Natural killer cell treated with Interleukin-12 subunit alpha and Interleukin-12 subunit beta and Interleukin-15 and Interleukin-18, amount 100 ng/mL, for 72 hours (primary cell): Measurements from ENCODE around the gene SLC43A2. TPM values are rescaled to one million over a fixed set of nuclear protein-coding genes. Genes with fewer than 3 reads are reported as not detected.

Experiments
- ATAC-seq, 2 donors: fragments of 150-1000 bp; cut with Tn5 transposase in 1 of 2; sonication (Bioruptor Pico), chemical (Tn5 transposase) in 1 of 2; 2 replicates each; pipeline ENCODE4 v1.10.0; 2021
- DNase-seq: peaks from one replicate; pipeline ENCODE4 v3.0.0; 2022; ENCODE audit warnings: low spot score
- H3K27ac Mint-ChIP-seq, 2 donors: 1 replicate in 1 of 2; 2 replicates in 1 of 2; pipeline ENCODE4 v1.8.0; 2022; ENCODE audit warnings: mixed read lengths in 2 of 2, mild to moderate bottlenecking in 1 of 2, moderate library complexity in 1 of 2
- H3K27me3 Mint-ChIP-seq, 2 donors: 1 replicate in 1 of 2; 2 replicates in 1 of 2; pipeline ENCODE4 v1.8.0; 2022; ENCODE audit warnings: mixed read lengths in 2 of 2
- H3K36me3 Mint-ChIP-seq: one replicate; pipeline ENCODE4 v1.8.0; 2022; ENCODE audit warnings: mixed read lengths
- H3K4me1 Mint-ChIP-seq, 2 donors: 1 replicate in 1 of 2; 2 replicates in 1 of 2; pipeline ENCODE4 v1.8.0; 2022; ENCODE audit warnings: low read depth in 2 of 2, mixed read lengths in 2 of 2, mild to moderate bottlenecking in 1 of 2
- H3K4me3 Mint-ChIP-seq: one replicate; pipeline ENCODE4 v1.8.0; 2022; ENCODE audit warnings: mixed read lengths
- H3K9me3 Mint-ChIP-seq: 2 replicates; pipeline ENCODE4 v1.8.0; 2022; ENCODE audit warnings: mixed read lengths
- total RNA-seq, 2 donors: library from RNA; stranded (reverse); gene quantifications; one replicate each; pipeline ENCODE4 v1.2.3, GENCODE V29; 2022

The SLC43A2 gene
- total RNA-seq, 2 donors from 2014 or later, result 4.9 to 5.0 TPM

DNA sequence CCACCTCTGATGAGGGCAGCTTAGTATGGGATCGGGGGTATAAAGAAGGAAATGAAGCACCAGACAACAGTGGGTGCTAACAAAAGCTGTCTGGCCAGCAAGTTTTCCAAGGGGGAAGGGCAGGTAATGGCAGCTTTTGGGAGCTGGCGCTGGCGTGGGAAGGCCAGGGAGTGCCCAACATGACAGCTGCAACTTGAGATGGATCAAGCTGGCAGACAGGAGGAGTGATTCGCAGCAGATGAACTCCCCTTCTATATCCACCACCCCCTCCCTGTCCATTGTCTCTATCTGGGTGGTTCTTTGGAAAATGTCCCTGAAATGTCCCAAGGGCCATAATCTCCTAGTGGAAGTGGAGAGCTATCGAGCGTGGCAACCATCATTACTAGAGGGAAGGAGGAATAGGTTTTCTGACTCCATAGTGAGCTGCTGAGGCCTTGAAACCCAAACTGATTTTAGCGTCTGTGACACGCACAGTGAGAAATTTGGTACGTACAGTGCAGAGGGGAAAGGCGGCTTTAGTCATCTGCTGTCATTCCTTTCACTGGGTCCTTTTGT, 107.5 kb downstream of the SLC43A2 start:
- Mint-ChIP-seq H3K4me3 (no peak overlapping the region), H3K9me3 (no peaks in the 10 kb centered on the region), H3K36me3 (peaks cover 4% of the 10 kb centered on the region), H3K4me1 (peaks cover 4 to 11% of the 10 kb centered on the region in 2 donors), H3K27me3 (no peaks in the 10 kb centered on the region), H3K27ac (no peak overlapping the region)
- no peak for ATAC-seq
- DNase-seq, result no peak

- peaks cover 4% of the 10 kb centered on the region for H3K36me3 Mint-ChIP-seq
- H3K9me3 Mint-ChIP-seq, result no peaks in the 10 kb centered on the region
- no peak for DNase-seq
- ATAC-seq, result no peak
- H3K27me3 Mint-ChIP-seq, result no peaks in the 10 kb centered on the region
- no peak overlapping the region for H3K27ac Mint-ChIP-seq
- H3K4me1 Mint-ChIP-seq, result peaks cover 15 to 19% of the 10 kb centered on the region in 2 donors
- H3K4me3 Mint-ChIP-seq, result no peak overlapping the region
These were observed 109.0 kb downstream of the SLC43A2 start for GRCh38 chr17:1519678-1520077.

Other genes starting within 250 kb of the SLC43A2 start
- gene YWHAE, start 228.6 kb downstream of the SLC43A2 start, total RNA-seq, result 100 to 1,000 TPM; 365 to 407 TPM
- 10 to 100 TPM; 18.1 to 36.4 TPM for gene CRK, start 172.6 kb downstream of the SLC43A2 start, total RNA-seq
- gene MYO1C, start 136.1 kb downstream of the SLC43A2 start, total RNA-seq, result 10 to 100 TPM; 16.8 to 54.5 TPM
- gene INPP5K, start 112.2 kb downstream of the SLC43A2 start, total RNA-seq, result 10 to 100 TPM; 34.9 to 43.8 TPM
- gene PITPNA, start 66.0 kb downstream of the SLC43A2 start, total RNA-seq, result 10 to 100 TPM; 68.4 to 78.4 TPM
- gene SCARF1, start 16.9 kb upstream of the SLC43A2 start, total RNA-seq, result 1 to 10 TPM; 3.6 to 4.1 TPM
- gene RILP, start 21.0 kb upstream of the SLC43A2 start, total RNA-seq, result 1 to 10 TPM; 1.2 to 3.1 TPM
- 100 to 1,000 TPM; 348 to 422 TPM for gene PRPF8, start 56.0 kb upstream of the SLC43A2 start, total RNA-seq
- gene TLCD2, start 81.5 kb upstream of the SLC43A2 start, total RNA-seq, result under 1 TPM; 0.17 to 0.78 TPM
- gene WDR81, start 95.9 kb upstream of the SLC43A2 start, total RNA-seq, result 10 to 100 TPM; 17.9 to 30.9 TPM
- under 1 TPM in 1 of 2 donors, not detected in 1; 0.24 TPM for gene SERPINF2, start 114.0 kb upstream of the SLC43A2 start, total RNA-seq
- gene SERPINF1, start 133.2 kb upstream of the SLC43A2 start, total RNA-seq, result not detected
- gene SMYD4, start 201.1 kb upstream of the SLC43A2 start, total RNA-seq, result 10 to 100 TPM; 28.4 to 35.7 TPM
- gene RPA1, start 201.2 kb upstream of the SLC43A2 start, total RNA-seq, result 100 to 1,000 TPM; 144 to 169 TPM